Bronchial epithelial cell (primary cell): ENCODE measurements around the gene CXCL1. TPM values are rescaled to one million over a fixed set of nuclear protein-coding genes. Genes with fewer than 3 reads are reported as not detected.
"Not testable (repeated sequence)": the region's sequence is repeated elsewhere in the genome, so short reads cannot be mapped to it uniquely, and the experiment has no call there.

Experiments used
- DNase-seq: peaks from one replicate; pipeline ENCODE4 v3.0.0-alpha.2; 2010; ENCODE audit warnings: low read depth
- FAIRE-seq: peaks from 2 replicates; lab custom pipeline; 2011; peaks lifted over from hg19 to GRCh38; lab: Jason Lieb, UNC
- H3K27me3 ChIP-seq: 2 replicates; pipeline ENCODE4 v1.5.1; 2011; ENCODE audit warnings: low read length; ENCODE audit not compliant: control insufficient read depth, insufficient read depth
- H3K36me3 ChIP-seq: 2 replicates; pipeline ENCODE4 v1.5.1; 2011; ENCODE audit warnings: low read length; ENCODE audit not compliant: control insufficient read depth, insufficient read depth
- H3K4me3 ChIP-seq: 2 replicates; pipeline ENCODE4 v1.5.1; 2011; ENCODE audit warnings: mild to moderate bottlenecking, low read depth, low read length, control low read depth
- CTCF ChIP-seq: IDR thresholded peaks from 2 replicates; pipeline ENCODE4 v1.5.1; 2011; ENCODE audit warnings: mild to moderate bottlenecking, moderate library complexity, low read length, control low read depth, inconsistent platforms; ENCODE audit not compliant: insufficient read depth, severe bottlenecking
- total RNA-seq: library from RNA; depleted of rRNA; stranded (reverse); fragments of >200 nt; gene quantifications from 2 replicates; pipeline ENCODE4 v1.2.1, GENCODE V29; 2014

Gene CXCL1
- total RNA-seq, 1 donor from 2014 or later: 4.2 TPM

GRCh38 chr4:73895201-73896175 is 26.3 kb downstream of the CXCL1 start:
- Histone ChIP-seq H3K27me3 (no peaks in the 10 kb centered on the region), H3K36me3 (no peaks in the 10 kb centered on the region), H3K4me3 (no peak overlapping the region)
- no peak for DNase-seq
- no peak for FAIRE-seq
- TF ChIP-seq CTCF: no peak

- no peak for TF ChIP-seq CTCF
- DNase-seq: no peak
- FAIRE-seq: no peak
- Histone ChIP-seq H3K27me3 (no peaks in the 10 kb centered on the region), H3K4me3 (no peak overlapping the region), H3K36me3 (no peaks in the 10 kb centered on the region)
Observed at GRCh38 chr4:73896416-73896815, 27.2 kb downstream of the CXCL1 start.

GRCh38 chr4:73897380-73898136 is 28.4 kb downstream of the CXCL1 start:
- Histone ChIP-seq H3K4me3 (no peak overlapping the region), H3K36me3 (no peaks in the 10 kb centered on the region), H3K27me3 (no peaks in the 10 kb centered on the region)
- DNase-seq (no peak), FAIRE-seq (no peak)
- no peak for TF ChIP-seq CTCF

- not testable (repeated sequence) for FAIRE-seq, H3K36me3 ChIP-seq, H3K4me3 ChIP-seq, H3K27me3 ChIP-seq, DNase-seq
Observed at GRCh38 chr4:73899338-73899737, 30.1 kb downstream of the CXCL1 start.

- H3K27me3 ChIP-seq: no peaks in the 10 kb centered on the region
- FAIRE-seq: peak; percentile 52
- DNase-seq: no peak
- no peak overlapping the region for H3K4me3 ChIP-seq
- TF ChIP-seq CTCF: no peak
- H3K36me3 ChIP-seq: no peaks in the 10 kb centered on the region
Observed at GRCh38 chr4:73901031-73901430, 31.8 kb downstream of the CXCL1 start.

GRCh38 chr4:73902038-73902637 is 32.9 kb downstream of the CXCL1 start:
- Histone ChIP-seq H3K36me3 (no peaks in the 10 kb centered on the region), H3K4me3 (no peak overlapping the region), H3K27me3 (no peaks in the 10 kb centered on the region)
- DNase-seq (peak; percentile 69), FAIRE-seq (no peak)
- TF ChIP-seq CTCF: no peak
